ENCODE results near the gene CAMP.

The CAMP gene

GRCh38 chr3:48215019-48215418 lies 8.3 kb upstream of the CAMP start:
- no peak for DNase-seq

GRCh38 chr3:48215466-48215865 lies 7.8 kb upstream of the CAMP start:
- DNase-seq: no peak

GRCh38 chr3:48215876-48216275 lies 7.4 kb upstream of the CAMP start:
- DNase-seq: no peak

- DNase-seq: no peak
Measured at GRCh38 chr3:48217449-48217848, 5.8 kb upstream of the CAMP start.

DNA sequence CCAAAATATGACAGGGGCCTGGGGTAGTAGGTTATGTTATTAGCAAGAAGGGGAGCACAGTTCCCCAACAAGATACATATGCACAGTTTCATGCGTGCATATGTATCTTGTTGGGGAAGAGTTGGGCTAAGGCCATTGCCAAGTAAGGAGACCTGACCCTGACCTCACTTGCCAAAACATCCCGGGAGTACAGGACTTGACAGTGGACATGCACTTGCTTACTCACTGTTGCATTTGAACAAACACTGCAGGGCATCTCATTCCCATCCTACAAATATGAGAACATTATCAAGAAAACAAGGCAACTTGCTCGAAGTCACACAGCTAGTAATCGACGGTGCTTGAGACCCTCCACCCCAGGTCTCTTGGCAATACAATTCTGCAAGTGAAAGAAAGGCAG lies 4.8 kb upstream of the CAMP start:
- DNase-seq: no peak

GRCh38 chr3:48219543-48219942 lies 3.8 kb upstream of the CAMP start:
- no peak for DNase-seq

DNA sequence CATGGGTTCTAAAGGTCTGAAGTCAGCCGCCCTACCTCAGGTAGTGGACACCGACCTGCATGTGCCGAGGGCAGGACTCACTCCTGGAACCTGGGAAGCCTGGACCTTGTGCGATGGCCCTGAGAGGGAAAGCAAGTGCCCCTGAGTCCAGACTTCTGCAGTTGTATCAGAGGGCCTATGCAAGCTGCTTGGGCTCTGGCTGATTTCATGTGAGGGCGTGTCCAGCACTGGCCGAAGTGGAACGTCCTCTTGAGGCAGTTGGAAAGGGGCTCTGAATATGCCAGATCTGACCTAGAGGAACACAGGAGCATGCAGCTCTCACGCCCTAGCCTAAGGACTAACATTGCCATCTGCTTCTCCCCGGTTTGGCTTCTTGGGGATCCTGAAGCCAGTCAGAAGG lies 2.5 kb upstream of the CAMP start:
- DNase-seq: no peak

DNA sequence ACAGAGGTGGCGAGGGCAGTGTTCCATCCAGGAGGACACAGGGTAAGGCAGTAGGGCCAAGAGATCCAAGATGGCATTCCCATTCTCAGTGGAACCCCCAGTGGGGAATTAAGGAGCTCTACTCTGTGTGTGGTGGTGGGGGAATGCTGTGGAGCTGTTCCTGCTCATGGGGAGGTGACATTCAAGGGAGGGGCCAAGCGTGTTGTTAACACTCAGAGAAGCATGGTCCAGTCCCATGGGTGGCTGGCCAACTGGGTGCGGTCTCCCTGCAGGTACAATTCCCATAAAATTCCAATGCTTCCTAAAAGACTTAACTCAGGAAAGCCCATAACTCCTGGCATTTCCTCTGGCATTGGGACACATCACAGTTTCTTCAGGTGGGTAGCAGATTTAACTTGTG lies 2.3 kb downstream of the CAMP start:
- no peak for DNase-seq

DNA sequence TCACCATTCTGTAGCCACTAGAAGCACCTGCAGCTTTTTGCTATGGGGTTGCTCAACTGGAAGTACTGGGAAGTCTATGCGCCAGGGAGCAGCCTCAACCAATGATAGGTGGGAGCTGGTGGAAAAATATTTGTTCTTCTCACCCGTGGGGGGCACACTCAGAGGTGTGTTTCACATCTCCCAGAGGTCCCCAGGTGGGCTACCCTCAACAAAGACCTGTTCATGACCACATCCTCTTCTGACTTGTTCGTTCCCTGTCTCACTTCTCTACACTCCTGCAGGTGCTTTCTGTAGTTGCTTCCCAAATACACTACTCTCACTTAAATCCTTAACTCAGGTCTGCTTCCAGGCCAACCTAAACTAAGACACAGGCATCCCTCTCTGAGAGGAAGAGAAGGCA lies 3.6 kb downstream of the CAMP start:
- DNase-seq: no peak

DNA sequence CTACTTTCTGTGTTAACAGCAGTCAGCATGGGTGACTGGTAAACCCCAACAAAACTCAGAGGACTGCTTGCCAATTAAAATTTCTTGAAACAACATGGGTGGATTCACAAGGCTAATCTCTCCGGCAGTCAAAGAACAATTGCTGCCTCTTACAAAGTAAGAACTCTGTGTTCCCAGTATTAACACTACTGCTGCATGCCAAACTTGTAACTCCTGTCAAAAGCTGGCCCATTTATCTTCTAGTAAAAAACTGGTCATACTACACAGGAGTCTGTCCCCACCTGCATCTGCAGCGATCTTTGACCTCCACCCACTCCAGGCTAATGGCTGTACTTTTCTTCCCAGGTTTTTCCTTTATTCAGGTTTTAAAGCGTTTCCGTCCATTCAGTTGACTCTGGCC lies 8.9 kb downstream of the CAMP start:
- no peak for DNase-seq

- peak; percentile 82 for DNase-seq
Measured at GRCh38 chr3:48232734-48233133, 9.4 kb downstream of the CAMP start.

DNA sequence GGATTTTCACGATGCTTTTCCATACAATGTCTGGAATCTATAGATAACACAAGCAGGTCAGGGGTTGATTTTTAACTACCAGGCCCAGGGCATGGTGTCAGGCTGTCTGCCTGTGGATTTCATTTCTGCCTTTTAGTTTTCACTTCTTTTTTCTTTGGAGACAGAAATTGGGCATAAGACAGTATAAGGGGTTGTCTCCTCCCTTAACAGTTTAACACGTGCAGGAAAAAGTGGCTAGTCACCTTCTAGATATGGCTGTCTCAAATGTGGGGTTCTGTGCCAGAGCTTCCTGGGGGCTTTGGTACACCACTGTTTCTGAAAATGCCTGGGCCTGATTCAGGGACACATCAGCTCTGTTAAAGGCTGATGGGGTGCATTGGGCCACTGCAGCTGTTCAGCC lies 10.2 kb downstream of the CAMP start:
- no peak for DNase-seq

DNA sequence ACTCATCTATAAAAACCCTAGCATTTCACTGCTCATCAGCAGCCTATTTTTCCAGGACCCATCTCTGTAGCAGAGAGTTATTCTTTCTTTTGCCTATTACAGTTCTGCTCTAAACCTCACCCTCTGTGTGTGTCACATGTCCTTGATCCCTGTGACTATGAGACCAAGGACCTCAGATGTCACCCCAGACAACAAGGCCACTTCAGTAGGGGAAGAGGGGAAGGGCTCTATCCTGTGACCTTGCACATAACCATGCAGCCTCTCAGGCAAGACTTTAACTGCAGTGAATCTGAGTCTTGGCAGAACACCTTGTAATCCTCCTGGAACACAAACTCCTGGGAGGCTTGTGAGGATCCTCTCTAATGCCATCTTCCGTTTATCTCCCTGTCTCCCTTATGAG lies 13.2 kb downstream of the CAMP start:
- no peak for DNase-seq

DNA sequence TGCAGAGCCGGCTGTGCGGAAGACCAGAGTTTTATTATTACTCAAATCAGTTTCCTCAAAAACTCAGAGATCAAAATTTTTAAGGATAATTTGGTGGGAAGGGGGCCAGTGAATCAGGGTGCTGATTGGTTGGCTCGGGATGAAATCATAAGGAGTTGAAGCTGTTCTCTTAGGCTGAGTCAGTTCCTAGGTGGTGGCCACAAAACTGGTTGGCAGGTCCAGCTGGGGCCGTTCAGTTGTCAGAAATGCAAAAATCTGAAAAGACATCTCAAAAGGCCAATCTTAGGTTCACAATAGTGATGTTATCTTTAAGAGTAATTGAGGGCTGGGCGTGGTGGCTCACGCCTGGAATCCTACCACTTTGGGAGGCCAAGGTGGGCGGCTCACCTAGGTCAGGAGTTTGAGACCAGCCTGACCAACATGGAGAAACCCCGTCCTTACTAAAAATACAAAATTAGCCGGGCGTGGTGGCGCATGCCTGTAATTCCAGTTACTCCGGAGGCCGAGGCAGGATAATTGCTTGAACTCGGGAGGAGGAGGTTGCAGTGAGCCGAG lies 15.3 kb downstream of the CAMP start:
- no peak for DNase-seq

GRCh38 chr3:48240000-48240963 lies 17.0 kb downstream of the CAMP start:
- no peak for DNase-seq

DNA sequence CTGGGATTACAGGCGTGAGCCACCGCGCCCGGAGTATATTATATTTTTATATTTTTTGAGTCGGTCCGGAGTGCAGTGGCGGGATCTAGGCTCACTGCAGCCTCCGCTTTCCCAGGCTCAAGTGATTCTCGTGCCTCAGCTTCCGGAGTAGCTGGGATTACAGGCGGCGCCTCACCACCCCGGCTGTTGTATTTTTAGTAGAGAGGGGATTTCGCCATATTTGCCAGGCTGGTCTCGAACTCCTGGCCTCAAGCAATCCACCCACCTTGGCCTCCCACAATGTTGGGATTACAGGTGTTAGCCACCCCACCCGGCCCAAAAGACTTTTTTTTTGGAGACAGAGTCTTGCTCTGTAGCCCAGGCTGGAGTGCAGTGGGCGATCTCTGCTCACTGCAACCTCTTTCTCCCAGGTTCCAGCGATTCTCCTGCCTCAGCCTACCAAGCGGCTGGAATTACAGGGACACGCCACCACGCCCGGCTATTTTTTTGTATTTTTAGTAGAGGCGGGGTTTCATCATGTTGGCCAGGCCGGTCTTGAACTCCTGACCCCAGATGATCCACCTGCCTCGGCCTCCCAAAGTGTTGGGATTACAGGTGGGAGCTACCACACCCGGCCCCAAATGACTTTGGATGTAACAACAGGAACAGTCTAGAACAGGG lies 18.6 kb downstream of the CAMP start:
- DNase-seq: peak; percentile 49

GRCh38 chr3:48243886-48244285 lies 20.6 kb downstream of the CAMP start:
- DNase-seq: no peak

- no peak for DNase-seq
Measured at GRCh38 chr3:48244461-48244860, 21.2 kb downstream of the CAMP start.

DNA sequence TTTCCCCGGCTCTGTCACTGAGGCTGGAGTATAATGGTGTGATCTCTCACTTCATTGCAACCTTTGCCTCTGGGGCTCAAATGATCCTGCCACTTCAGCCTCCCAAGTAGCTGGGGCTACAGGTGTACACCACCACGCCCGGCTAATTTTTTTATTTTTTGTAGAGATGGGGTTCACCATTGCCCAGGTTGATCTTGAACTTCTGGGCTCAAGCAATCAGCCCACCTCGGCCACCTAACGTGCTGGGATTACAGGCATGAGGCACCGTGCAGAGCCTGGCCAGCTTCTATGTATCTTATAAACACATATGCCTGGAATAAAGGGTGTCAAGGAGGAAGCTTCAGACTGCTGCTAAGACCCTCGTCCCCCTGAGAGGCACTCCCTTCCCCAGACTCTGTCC lies 21.8 kb downstream of the CAMP start:
- DNase-seq: no peak

GRCh38 chr3:48247401-48247811 lies 24.1 kb downstream of the CAMP start:
- peak; percentile 31 for DNase-seq

DNA sequence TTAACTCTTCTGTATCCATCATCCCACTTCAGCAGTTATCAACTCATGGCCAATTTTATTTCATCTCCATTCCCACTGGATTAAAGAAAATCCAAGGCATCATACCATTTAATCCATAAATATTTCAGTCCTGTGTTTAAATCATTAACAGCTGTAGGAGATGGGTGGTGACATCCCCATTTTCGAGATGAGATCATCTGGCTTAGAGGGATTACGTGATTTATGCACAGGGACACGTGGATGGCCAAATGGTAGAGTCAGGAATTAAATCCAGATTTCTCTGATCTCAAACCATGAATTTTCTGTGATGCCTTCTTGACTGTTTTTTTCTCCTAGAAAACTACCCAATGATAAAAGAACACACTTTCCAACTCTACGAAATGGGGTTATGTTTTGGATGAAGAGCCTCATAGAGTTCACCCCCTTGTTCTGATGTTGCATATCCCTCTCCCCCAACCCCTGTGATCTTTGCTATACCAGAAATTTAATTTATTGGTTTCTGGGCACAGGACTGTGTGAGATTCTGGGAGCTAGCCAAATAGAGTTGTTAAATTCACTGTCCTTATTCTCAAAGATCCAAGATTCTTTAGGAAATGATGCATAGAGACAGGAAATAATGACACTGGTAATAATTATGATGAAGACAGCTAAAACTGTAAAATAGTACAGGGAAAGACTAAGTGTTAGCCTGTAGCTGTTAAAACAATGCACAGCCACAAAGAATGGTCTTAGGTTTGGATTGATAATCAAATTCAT lies 25.0 kb downstream of the CAMP start:
- no peak for DNase-seq

- no peak for DNase-seq
Measured at GRCh38 chr3:48256557-48256956, 33.3 kb downstream of the CAMP start.

- no peak for DNase-seq
Measured at GRCh38 chr3:48258530-48258929, 35.2 kb downstream of the CAMP start.
